IPS-18a (cell line): ENCODE results near the gene BCAS1.

ENCODE experiments used
- H3K27ac ChIP-seq: one replicate; pipeline ENCODE4 v1.5.1; 2013; ENCODE audit warnings: low read length
- H3K27me3 ChIP-seq: one replicate; pipeline ENCODE4 v1.6.1; 2013; ENCODE audit warnings: mild to moderate bottlenecking, low read length; ENCODE audit not compliant: control insufficient read depth, insufficient read depth
- H3K36me3 ChIP-seq: one replicate; pipeline ENCODE4 v1.6.1; 2013; ENCODE audit warnings: low read depth, low read length; ENCODE audit not compliant: control insufficient read depth
- H3K4me1 ChIP-seq: one replicate; pipeline ENCODE4 v1.6.1; 2013; ENCODE audit warnings: low read depth, low read length; ENCODE audit not compliant: control insufficient read depth
- H3K4me3 ChIP-seq: one replicate; pipeline ENCODE4 v1.5.1; 2013; ENCODE audit warnings: low read length
- H3K9ac ChIP-seq: one replicate; pipeline ENCODE4 v1.6.1; 2013; ENCODE audit warnings: mild to moderate bottlenecking, low read length, moderate library complexity
- H3K9me3 ChIP-seq: one replicate; pipeline ENCODE4 v1.6.1; 2013; ENCODE audit warnings: low read depth, low read length; ENCODE audit not compliant: control insufficient read depth

The BCAS1 gene

DNA sequence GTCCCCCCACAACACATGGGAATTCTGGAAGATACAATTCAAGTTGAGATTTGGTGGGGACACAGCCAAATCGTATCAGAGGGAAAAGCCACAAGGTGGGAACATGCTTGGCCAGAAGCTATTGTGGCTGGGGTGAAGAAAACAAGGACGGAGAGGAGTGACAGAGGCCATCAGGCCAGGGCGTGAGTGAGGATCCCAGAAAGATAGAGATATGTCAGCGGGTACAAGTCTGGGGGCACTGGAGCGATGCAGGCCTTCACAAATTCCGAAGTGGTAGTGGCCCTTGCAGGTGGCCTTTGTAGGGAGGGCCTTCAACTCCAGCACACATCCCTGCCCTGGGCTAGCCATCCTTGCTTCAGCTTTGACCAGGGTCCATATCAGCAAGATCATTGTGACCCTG is 159.1 kb downstream of the BCAS1 start:
- no peaks in the 10 kb centered on the region for H3K36me3 ChIP-seq
- no peak overlapping the region for H3K9ac ChIP-seq
- no peaks in the 10 kb centered on the region for H3K27me3 ChIP-seq
- H3K4me3 ChIP-seq: no peak overlapping the region
- H3K27ac ChIP-seq: no peak overlapping the region
- H3K9me3 ChIP-seq: no peaks in the 10 kb centered on the region
- H3K4me1 ChIP-seq: peaks cover 16% of the 10 kb centered on the region

DNA sequence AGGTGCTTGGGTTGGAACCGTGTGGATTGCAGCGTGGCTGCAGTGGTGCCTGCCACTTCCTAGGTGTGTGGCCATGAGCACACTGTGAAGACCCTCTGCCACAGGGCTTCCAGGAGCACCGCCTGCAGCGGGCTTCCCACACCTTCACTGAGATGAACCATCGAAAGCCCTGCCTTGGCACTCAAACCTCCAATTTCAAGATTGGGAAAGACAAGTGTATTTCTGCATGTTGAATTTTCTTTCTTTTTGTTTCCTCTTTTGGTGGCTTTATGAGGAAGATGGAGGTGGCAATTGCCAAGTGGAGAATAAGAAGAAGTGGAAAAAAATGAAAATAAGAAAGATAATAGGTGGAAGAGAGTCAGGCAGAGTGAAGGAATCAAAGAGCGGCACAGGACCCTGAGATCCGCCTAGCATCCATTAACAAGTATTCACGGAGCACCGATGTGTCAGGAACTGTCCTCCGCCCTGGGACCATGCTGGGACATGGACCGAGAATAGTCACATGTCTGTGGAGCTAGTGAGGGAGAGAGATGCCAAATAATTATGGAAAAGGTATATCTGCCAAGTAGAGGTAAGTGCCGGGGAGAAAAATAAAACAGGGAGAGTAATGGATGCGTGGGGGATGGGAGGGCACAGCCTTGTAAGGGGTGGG is 159.9 kb downstream of the BCAS1 start:
- Histone ChIP-seq H3K9ac (no peak overlapping the region), H3K27ac (no peak overlapping the region), H3K4me3 (no peak overlapping the region), H3K36me3 (no peaks in the 10 kb centered on the region), H3K27me3 (no peaks in the 10 kb centered on the region), H3K9me3 (no peaks in the 10 kb centered on the region), H3K4me1 (peaks cover 11% of the 10 kb centered on the region)

- H3K27ac ChIP-seq: no peak overlapping the region
- no peak overlapping the region for H3K9ac ChIP-seq
- H3K4me1 ChIP-seq: no peaks in the 10 kb centered on the region
- H3K9me3 ChIP-seq: no peaks in the 10 kb centered on the region
- no peaks in the 10 kb centered on the region for H3K27me3 ChIP-seq
- H3K36me3 ChIP-seq: no peaks in the 10 kb centered on the region
- H3K4me3 ChIP-seq: no peak overlapping the region
These were observed 162.2 kb downstream of the BCAS1 start for GRCh38 chr20:53907968-53908751.

DNA sequence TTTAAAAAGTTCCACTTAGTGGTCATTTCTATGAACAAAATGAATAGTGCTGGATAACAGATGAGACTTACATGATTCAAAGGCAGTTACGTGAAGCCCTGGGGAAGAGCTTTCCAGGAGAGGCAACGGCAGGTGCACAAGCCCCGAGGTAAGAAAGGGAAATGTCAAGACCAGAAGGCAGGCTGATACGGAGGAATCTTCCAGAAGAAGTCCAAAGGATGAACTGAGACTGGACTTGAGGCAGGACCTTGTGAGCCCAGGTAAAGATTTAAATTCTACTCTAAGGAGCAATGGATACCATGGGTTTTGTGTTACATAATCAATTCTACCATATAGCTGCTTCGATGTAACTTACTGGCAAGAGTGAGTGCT is 164.6 kb downstream of the BCAS1 start:
- H3K36me3 ChIP-seq: no peaks in the 10 kb centered on the region
- no peak overlapping the region for H3K9ac ChIP-seq
- H3K9me3 ChIP-seq: no peaks in the 10 kb centered on the region
- H3K27ac ChIP-seq: no peak overlapping the region
- H3K4me3 ChIP-seq: no peak overlapping the region
- H3K27me3 ChIP-seq: no peaks in the 10 kb centered on the region
- H3K4me1 ChIP-seq: peaks cover 13% of the 10 kb centered on the region

DNA sequence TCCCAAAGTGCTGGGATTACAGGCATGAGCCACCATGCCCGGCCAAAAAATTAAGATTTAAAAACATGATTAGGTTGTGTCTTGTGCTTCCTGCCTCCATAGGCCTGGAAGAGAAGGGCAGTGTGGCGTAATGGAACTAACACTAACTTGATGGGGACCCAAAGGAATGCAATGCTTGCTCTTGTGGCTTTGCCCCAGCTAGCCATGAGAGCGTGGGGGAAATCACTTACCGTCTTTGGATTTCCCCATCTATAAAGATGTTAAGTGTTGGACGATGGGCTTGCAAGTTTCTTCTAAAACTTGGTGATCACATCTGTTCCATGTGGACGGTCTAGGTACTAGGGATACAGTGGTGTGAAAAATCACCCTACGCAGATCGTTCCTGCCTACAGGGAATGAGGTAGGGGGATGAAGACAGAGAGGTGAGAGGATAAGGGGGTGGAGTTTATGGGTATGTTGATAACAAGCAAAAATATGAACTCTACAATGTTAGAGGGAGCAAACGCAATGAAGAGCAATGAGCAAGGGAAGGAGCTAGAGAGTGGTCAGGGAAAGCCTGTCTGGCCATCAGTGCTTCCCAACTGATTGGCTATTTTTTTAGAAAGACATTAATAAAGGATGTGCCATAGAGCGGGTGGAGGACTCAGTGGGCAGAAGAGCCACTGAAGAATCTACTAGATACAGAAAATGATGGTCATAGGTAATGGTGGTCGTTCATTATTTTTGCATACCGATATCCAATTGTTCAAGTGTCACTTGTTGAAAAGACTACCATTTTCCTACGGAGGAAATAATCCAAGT is 165.2 kb downstream of the BCAS1 start:
- H3K9ac ChIP-seq: no peak overlapping the region

DNA sequence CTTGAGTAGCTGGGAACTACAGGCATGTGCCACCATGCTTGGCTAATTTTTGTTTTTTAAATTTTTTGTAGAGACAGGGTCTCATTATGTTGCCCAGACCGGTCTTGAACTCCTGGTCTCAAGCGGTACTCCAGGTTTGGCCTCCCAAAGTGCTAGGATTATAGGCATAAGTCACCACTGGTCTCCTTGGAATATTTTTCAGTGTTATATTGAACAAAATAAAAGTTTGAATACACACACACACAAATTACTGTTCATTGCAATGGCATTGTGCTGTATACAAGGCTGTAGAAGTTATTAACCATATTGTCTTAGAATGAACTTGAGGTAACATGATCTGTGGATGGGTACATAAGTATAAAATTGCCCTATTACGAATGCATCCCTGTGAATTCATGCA is 166.1 kb downstream of the BCAS1 start:
- Histone ChIP-seq H3K9me3 (no peaks in the 10 kb centered on the region), H3K27me3 (no peaks in the 10 kb centered on the region), H3K36me3 (no peaks in the 10 kb centered on the region), H3K9ac (no peak overlapping the region), H3K27ac (no peak overlapping the region), H3K4me1 (peaks cover 28% of the 10 kb centered on the region), H3K4me3 (no peak overlapping the region)

More for the DNA sequence above, 165.2 kb downstream of the BCAS1 start:
- H3K9me3 ChIP-seq: no peaks in the 10 kb centered on the region
- H3K36me3 ChIP-seq: no peaks in the 10 kb centered on the region
- no peak overlapping the region for H3K27ac ChIP-seq
- H3K4me1 ChIP-seq: peaks cover 19% of the 10 kb centered on the region
- no peak overlapping the region for H3K4me3 ChIP-seq
- no peaks in the 10 kb centered on the region for H3K27me3 ChIP-seq

DNA sequence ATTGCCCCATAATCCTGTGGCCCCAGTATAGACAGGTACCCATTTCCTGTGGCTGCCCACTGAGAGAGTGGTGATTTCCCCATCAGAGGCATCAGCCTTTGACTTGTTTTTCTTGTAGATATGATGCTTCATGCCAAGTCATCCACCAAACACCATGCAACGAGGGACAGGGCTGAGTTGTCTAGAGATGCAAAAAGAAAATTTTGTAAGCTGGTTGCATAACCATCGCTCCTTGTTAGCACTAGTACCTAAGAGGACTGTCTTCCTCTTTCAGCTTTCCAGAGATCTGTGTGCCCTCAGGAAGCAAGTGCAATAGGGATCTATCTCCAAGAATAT is 166.8 kb downstream of the BCAS1 start:
- peaks cover 34% of the 10 kb centered on the region for H3K4me1 ChIP-seq
- H3K36me3 ChIP-seq: no peaks in the 10 kb centered on the region

GRCh38 chr20:53902968-53903651 is 167.3 kb downstream of the BCAS1 start:
- H3K9me3 ChIP-seq: no peaks in the 10 kb centered on the region

More for the DNA sequence above, 166.8 kb downstream of the BCAS1 start:
- H3K27ac ChIP-seq: no peak overlapping the region
- no peak overlapping the region for H3K9ac ChIP-seq
- H3K9me3 ChIP-seq: no peaks in the 10 kb centered on the region
- H3K27me3 ChIP-seq: no peaks in the 10 kb centered on the region
- no peak overlapping the region for H3K4me3 ChIP-seq

DNA sequence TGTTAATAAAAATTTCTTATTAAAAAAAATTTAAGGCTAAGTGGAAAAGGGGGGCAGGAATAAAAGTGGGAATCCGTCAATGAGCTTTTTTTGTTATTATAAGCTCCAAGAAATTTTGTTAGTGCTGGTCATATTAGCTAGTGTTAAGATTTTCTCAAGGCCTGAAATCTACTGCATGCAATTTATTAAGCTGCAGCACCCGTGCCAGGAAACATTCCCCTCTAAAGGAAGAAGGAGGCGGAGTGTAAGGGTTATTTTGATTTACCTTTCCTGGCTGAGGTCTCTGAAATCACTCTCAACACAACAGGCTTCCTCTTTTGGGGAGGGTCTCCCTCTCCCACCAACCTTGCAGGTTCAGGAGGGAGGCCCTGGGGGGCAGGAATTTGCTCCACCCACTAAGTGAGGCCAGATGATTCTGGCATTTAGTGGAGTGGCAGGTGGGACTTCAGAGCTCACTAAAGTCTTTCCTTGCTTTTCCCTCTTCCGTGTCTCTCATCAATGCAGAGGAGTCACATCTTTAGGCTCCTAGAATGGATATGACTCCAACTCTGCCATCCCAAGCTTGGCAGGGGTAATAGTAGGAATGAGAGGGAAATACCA is 168.8 kb downstream of the BCAS1 start:
- no peaks in the 10 kb centered on the region for H3K36me3 ChIP-seq
- H3K4me3 ChIP-seq: no peak overlapping the region
- no peaks in the 10 kb centered on the region for H3K9me3 ChIP-seq
- H3K27me3 ChIP-seq: no peaks in the 10 kb centered on the region
- peaks cover 43% of the 10 kb centered on the region for H3K4me1 ChIP-seq
- H3K27ac ChIP-seq: no peak overlapping the region
- H3K9ac ChIP-seq: no peak overlapping the region

More at GRCh38 chr20:53902968-53903651, 167.3 kb downstream of the BCAS1 start:
- H3K9ac ChIP-seq: no peak overlapping the region
- H3K4me3 ChIP-seq: no peak overlapping the region
- H3K27ac ChIP-seq: no peak overlapping the region
- H3K27me3 ChIP-seq: no peaks in the 10 kb centered on the region
- no peaks in the 10 kb centered on the region for H3K36me3 ChIP-seq
- H3K4me1 ChIP-seq: peaks cover 39% of the 10 kb centered on the region

DNA sequence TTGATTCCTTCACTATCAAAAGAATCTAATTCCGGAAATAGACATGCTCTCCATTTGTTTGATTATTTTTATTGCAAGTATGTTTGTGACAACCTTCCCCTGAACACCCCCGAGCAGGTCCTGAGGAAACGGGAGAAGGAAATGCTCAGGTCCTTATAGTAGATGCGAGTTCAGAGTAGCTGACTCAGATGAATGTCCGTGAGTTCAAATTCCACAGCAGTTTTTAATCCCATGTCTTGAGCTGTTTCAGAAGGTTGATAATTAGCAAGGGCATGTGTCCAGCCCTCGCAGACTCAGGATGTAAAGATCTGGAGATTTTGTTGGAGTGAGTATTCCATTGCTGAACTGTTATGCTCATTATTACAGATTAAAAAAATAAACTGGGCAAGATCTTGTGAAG is 169.3 kb downstream of the BCAS1 start:
- peaks cover 43% of the 10 kb centered on the region for H3K4me1 ChIP-seq
- H3K36me3 ChIP-seq: no peaks in the 10 kb centered on the region
- H3K9me3 ChIP-seq: no peaks in the 10 kb centered on the region
- no peak overlapping the region for H3K9ac ChIP-seq
- H3K27ac ChIP-seq: no peak overlapping the region
- no peaks in the 10 kb centered on the region for H3K27me3 ChIP-seq
- H3K4me3 ChIP-seq: no peak overlapping the region
